GM23248 (cell line): Measurements from ENCODE around the gene DIAPH3. TPM values are rescaled to one million over a fixed set of nuclear protein-coding genes. Genes with fewer than 3 reads are reported as not detected.

Source experiments
- DNase-seq: peaks from one replicate; pipeline ENCODE4 v3.0.0-alpha.2; 2015
- H2AFZ ChIP-seq: fragments of 200-600 bp; sonication (generic); 2 replicates; pipeline ENCODE4 v1.6.1; 2016; ENCODE audit warnings: antibody characterized with exemption
- H3F3A ChIP-seq: fragments of 200-600 bp; sonication (generic); 2 replicates; pipeline ENCODE4 v1.6.1; 2016; ENCODE audit warnings: mild to moderate bottlenecking, antibody characterized with exemption, mixed run types; ENCODE audit not compliant: insufficient read depth
- H3K27ac ChIP-seq: fragments of 200-600 bp; sonication (generic); 2 replicates; pipeline ENCODE4 v1.5.1; 2016; ENCODE audit warnings: mild to moderate bottlenecking
- H3K27me3 ChIP-seq: fragments of 200-600 bp; sonication (generic); replicated peaks from 2 replicates; pipeline ENCODE4 v1.6.1; 2016; ENCODE audit warnings: mild to moderate bottlenecking; ENCODE audit not compliant: insufficient read depth
- H3K36me3 ChIP-seq: fragments of 200-600 bp; sonication (generic); 2 replicates; pipeline ENCODE4 v1.6.1; 2016; ENCODE audit warnings: low read depth, mild to moderate bottlenecking
- H3K4me1 ChIP-seq: fragments of 200-600 bp; sonication (generic); 2 replicates; pipeline ENCODE4 v1.6.1; 2016; ENCODE audit warnings: mild to moderate bottlenecking; ENCODE audit not compliant: insufficient read depth
- H3K4me2 ChIP-seq: fragments of 200-600 bp; sonication (generic); one replicate; pipeline ENCODE4 v1.6.1; 2016; ENCODE audit warnings: mild to moderate bottlenecking; ENCODE audit not compliant: unreplicated experiment
- H3K4me3 ChIP-seq: fragments of 200-600 bp; sonication (generic); 2 replicates; pipeline ENCODE4 v1.5.1; 2016; ENCODE audit warnings: mild to moderate bottlenecking
- H3K79me2 ChIP-seq: fragments of 200-600 bp; sonication (generic); 2 replicates; pipeline ENCODE4 v1.6.1; 2016; ENCODE audit warnings: mild to moderate bottlenecking; ENCODE audit not compliant: insufficient read depth
- H3K9ac ChIP-seq: fragments of 200-600 bp; sonication (generic); 2 replicates; pipeline ENCODE4 v1.6.1; 2016; ENCODE audit warnings: mild to moderate bottlenecking
- H3K9me2 ChIP-seq: fragments of 200-600 bp; sonication (generic); 2 replicates; pipeline ENCODE4 v1.6.1; 2016; ENCODE audit warnings: mixed run types, mild to moderate bottlenecking, moderate library complexity; ENCODE audit not compliant: insufficient read depth
- H3K9me3 ChIP-seq: fragments of 200-600 bp; sonication (generic); one replicate; pipeline ENCODE4 v1.6.1; 2017; ENCODE audit warnings: low read depth
- H4K20me1 ChIP-seq: fragments of 200-600 bp; sonication (generic); 2 replicates; pipeline ENCODE4 v1.6.0; 2016; ENCODE audit not compliant: insufficient read depth
- EZH2 ChIP-seq: fragments of 200-600 bp; sonication (generic); IDR thresholded peaks from 2 replicates; pipeline ENCODE4 v1.6.1; 2018; ENCODE audit warnings: antibody characterized with exemption, mild to moderate bottlenecking; ENCODE audit not compliant: insufficient read depth, poor library complexity, severe bottlenecking
- EZH2phosphoT487 ChIP-seq: fragments of 200-600 bp; sonication (generic); IDR thresholded peaks from 2 replicates; pipeline ENCODE4 v1.6.1; 2018; ENCODE audit warnings: antibody characterized with exemption, moderate library complexity, mild to moderate bottlenecking, low read depth; ENCODE audit not compliant: insufficient read depth
- WGBS, 2 experiments: methylation state at CpG; one replicate each; pipeline ENCODE4 v1.1.6; 2015 to 2017; ENCODE audit warnings: low lambda C conversion rate in 2 of 2, low coverage in 1 of 2; ENCODE audit errors: missing lambda C conversion rate in 2 of 2; 5-methylcytosine and 5-hydroxymethylcytosine counted together
- in situ Hi-C: fragments of 300-500 bp; cut with MboI; formaldehyde crosslinking; loops from 2 replicates; pipeline ENCODE4 v1.15.0; 2020
- polyA plus RNA-seq: library from polyadenylated mRNA; unstranded; fragments of >200 nt; fragmentation: Nextera tagmentation; extraction: Ambion mirVana; gene quantifications from 2 replicates; pipeline ENCODE4 v1.2.1, GENCODE V29; 2016
- total RNA-seq: library from RNA; depleted of rRNA; stranded (reverse); fragments of >200 nt; shearing (Covaris generic); gene quantifications from 2 replicates; pipeline ENCODE4 v1.2.3, GENCODE V29; 2014

DIAPH3 gene
- total and polyA plus RNA-seq, 2 experiments from 2014 or later = 12.1 to 18.1 TPM

DNA sequence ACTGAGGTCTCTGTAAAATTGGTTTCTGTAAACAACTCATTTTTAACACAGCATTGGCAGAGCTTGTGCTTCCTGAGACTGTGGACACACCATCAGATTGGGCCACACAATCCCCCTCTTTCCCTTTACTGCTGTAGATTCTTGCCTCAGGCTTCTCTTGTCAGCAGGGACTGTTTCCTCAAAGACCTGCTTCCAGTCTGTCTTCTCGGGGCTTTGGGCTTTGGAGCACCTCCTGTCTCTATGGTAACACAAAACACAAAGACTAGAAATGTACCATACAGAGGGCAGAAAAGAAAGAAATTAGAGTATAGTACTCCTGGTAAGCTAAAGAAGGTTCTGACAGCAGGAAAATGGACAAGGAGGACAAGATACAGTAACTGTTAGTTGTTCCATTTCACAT is 484.5 kb downstream of the DIAPH3 start:
- Histone ChIP-seq H3F3A (no peaks in the 10 kb centered on the region), H3K4me1 (no peaks in the 10 kb centered on the region), H4K20me1 (no peaks in the 10 kb centered on the region), H3K4me2 (no peak overlapping the region), H3K36me3 (no peaks in the 10 kb centered on the region), H3K27ac (no peak overlapping the region), H3K79me2 (no peaks in the 10 kb centered on the region), H2AFZ (no peak overlapping the region), H3K9ac (no peak overlapping the region), H3K9me2 (no peaks in the 10 kb centered on the region), H3K9me3 (no peaks in the 10 kb centered on the region), H3K27me3 (no peaks in the 10 kb centered on the region), H3K4me3 (no peak overlapping the region)
- 19 to 41% methylated on average over 1 of the region's 1 CpG for WGBS, 2 experiments
- no peak for DNase-seq
- TF ChIP-seq EZH2 (no peak), EZH2phosphoT487 (no peak)
- in situ Hi-C loops = loop anchor here (10.0 kb wide), 1 partner anchor 226 kb away; no protein-coding TSS in a partner anchor

DNA sequence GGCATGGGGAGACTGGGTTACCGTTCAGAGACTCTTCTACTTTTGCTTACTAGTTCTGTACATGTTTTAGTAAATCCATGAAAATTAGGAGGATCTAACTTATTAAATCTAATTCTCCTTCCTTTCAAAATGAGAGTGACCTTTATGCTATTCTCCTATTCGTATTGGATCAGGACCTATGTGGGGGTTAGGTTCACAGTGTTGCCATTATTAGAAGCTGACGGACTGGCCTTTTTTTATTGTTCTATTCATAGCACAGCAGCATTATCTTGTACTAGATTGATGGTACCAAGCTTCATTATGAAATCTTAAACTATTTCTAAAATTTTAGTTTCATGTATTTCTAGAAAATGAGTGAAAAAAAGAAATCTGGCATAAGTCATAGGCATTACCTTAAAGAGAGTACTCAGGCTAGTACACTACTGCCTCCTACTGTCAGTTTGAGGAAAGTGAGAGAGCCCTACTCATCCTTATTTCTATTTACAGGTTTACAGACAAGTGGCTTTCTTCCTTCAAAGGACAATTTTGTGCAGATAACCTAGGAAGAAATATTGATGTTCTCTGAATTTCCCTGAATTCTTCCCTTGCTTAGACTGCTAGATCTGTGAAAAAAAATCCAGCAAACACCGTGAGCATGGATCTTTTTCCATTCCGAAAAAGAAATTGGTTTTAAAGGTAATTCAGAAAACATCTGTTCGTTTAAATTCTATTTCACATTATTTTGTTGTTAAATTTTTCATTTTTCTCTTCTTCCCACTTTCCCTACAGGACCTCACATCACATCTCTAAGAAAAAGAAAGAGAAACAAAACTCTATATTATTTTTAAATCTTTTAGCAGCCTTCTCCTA is 485.5 kb downstream of the DIAPH3 start:
- in situ Hi-C loops = loop anchor here (10.0 kb wide), 1 partner anchor 227 kb away; no protein-coding TSS in a partner anchor
- Histone ChIP-seq H3K4me2 (no peak overlapping the region), H3K4me1 (no peaks in the 10 kb centered on the region), H3K36me3 (no peaks in the 10 kb centered on the region), H3K79me2 (no peaks in the 10 kb centered on the region), H3K9ac (no peak overlapping the region), H3K9me2 (no peaks in the 10 kb centered on the region), H3K4me3 (no peak overlapping the region), H3K27ac (no peak overlapping the region), H2AFZ (no peak overlapping the region), H4K20me1 (no peaks in the 10 kb centered on the region), H3K27me3 (no peaks in the 10 kb centered on the region), H3F3A (no peaks in the 10 kb centered on the region), H3K9me3 (no peaks in the 10 kb centered on the region)
- TF ChIP-seq EZH2 (no peak), EZH2phosphoT487 (no peak)
- 86 to 88% methylated on average over 6 of the region's 6 CpGs for WGBS, 2 experiments
- peak; percentile 53 for DNase-seq

GRCh38 chr13:59677430-59677829 is 486.3 kb downstream of the DIAPH3 start:
- Histone ChIP-seq H3K4me1 (no peaks in the 10 kb centered on the region), H3K27ac (no peak overlapping the region), H3K4me2 (no peak overlapping the region), H3K27me3 (no peaks in the 10 kb centered on the region), H4K20me1 (no peaks in the 10 kb centered on the region), H3K36me3 (no peaks in the 10 kb centered on the region), H3K9me2 (no peaks in the 10 kb centered on the region), H3K4me3 (no peak overlapping the region), H3F3A (no peaks in the 10 kb centered on the region), H3K9me3 (no peaks in the 10 kb centered on the region), H3K79me2 (no peaks in the 10 kb centered on the region), H2AFZ (no peak overlapping the region), H3K9ac (no peak overlapping the region)
- no peak for DNase-seq
- in situ Hi-C loops = loop anchor here (10.0 kb wide), 1 partner anchor 227 kb away; no protein-coding TSS in a partner anchor
- TF ChIP-seq EZH2phosphoT487 = no peak
- no peak for TF ChIP-seq EZH2

GRCh38 chr13:59674616-59675015 is 489.1 kb downstream of the DIAPH3 start:
- TF ChIP-seq EZH2phosphoT487 = no peak
- TF ChIP-seq EZH2 = no peak
- Histone ChIP-seq H3K9ac (no peak overlapping the region), H3K9me3 (no peaks in the 10 kb centered on the region), H3K27ac (no peak overlapping the region), H3K4me1 (no peaks in the 10 kb centered on the region), H2AFZ (no peak overlapping the region), H3F3A (no peaks in the 10 kb centered on the region), H3K9me2 (no peaks in the 10 kb centered on the region), H3K4me2 (no peak overlapping the region), H3K79me2 (no peaks in the 10 kb centered on the region), H4K20me1 (no peaks in the 10 kb centered on the region), H3K36me3 (no peaks in the 10 kb centered on the region), H3K4me3 (no peak overlapping the region), H3K27me3 (no peaks in the 10 kb centered on the region)
- no peak for DNase-seq
- in situ Hi-C loops = loop anchor here (10.0 kb wide), 1 partner anchor 230 kb away; no protein-coding TSS in a partner anchor
- 100% methylated on average over 1 of the region's 1 CpG for WGBS, 2 experiments
